HepG2 (cell line): ENCODE results near the gene GLO1.

ENCODE experiments used
- HMGA1 ChIP-seq: sonication (generic); formaldehyde crosslinking; conservative IDR thresholded peaks from 2 replicates; pipeline ENCODE4 v1.4.0; 2020; ENCODE audit warnings: missing genetic modification reagents
- NFE2 ChIP-seq: sonication (generic); formaldehyde crosslinking; IDR thresholded peaks from 2 replicates; pipeline ENCODE4 v1.4.0; 2020; ENCODE audit warnings: missing genetic modification reagents
- NR1H2 ChIP-seq: sonication (generic); formaldehyde crosslinking; IDR thresholded peaks from 2 replicates; pipeline ENCODE4 v1.8.1; 2022; ENCODE audit warnings: low read depth, missing genetic modification reagents, borderline replicate concordance
- YEATS2 ChIP-seq: sonication (generic); formaldehyde crosslinking; IDR thresholded peaks from 2 replicates; pipeline ENCODE4 v1.4.0; 2020; ENCODE audit warnings: missing genetic modification reagents, borderline replicate concordance
- ZNF331 ChIP-seq: sonication (generic); formaldehyde crosslinking; IDR thresholded peaks from 2 replicates; pipeline ENCODE4 v1.4.0; 2020; ENCODE audit warnings: missing genetic modification reagents
- TF ChIP-seq, protein P1 (sequence below): sonication (generic); formaldehyde crosslinking; IDR thresholded peaks from 2 replicates; pipeline ENCODE4 v1.4.0; 2020; ENCODE audit warnings: missing genetic modification reagents

DNA sequence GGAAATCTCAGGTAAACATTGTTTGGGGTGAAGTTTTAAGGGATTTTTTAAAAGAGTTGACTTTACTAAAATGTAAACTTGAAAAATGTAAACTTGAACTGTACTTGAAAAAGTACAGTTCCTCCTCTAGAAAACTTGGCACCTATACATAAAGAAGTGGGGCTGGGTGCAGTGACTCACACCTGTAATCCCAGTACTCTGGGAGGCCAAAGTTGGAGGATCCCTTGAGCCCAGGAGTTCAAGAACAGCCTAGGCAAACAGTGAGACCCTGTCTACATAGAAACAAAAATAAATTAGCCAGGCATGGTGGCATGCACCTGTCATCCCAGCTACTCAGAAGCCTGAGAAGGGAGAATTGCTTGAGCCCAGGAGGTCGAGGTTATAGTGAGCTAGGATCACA, 70.5 kb downstream of the GLO1 start:
- no peak for TF ChIP-seq NFE2 (CRISPR knock-in tag)
- TF ChIP-seq, protein P1, sequence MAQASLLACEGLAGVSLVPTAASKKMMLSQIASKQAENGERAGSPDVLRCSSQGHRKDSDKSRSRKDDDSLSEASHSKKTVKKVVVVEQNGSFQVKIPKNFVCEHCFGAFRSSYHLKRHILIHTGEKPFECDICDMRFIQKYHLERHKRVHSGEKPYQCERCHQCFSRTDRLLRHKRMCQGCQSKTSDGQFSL (CRISPR knock-in tag), result no peak
- TF ChIP-seq ZNF331, result no peak
- TF ChIP-seq YEATS2 (CRISPR knock-in tag), result no peak
- no peak for TF ChIP-seq HMGA1 (CRISPR knock-in tag)
- TF ChIP-seq NR1H2 (CRISPR knock-in tag), result no peak
